ENCODE results near the gene IRAK2. TPM values are rescaled to one million over a fixed set of nuclear protein-coding genes. Genes with fewer than 3 reads are reported as not detected.

IRAK2 gene
- total and polyA plus RNA-seq, 2 experiments from 2014 or later: 2.5 to 3.7 TPM

DNA sequence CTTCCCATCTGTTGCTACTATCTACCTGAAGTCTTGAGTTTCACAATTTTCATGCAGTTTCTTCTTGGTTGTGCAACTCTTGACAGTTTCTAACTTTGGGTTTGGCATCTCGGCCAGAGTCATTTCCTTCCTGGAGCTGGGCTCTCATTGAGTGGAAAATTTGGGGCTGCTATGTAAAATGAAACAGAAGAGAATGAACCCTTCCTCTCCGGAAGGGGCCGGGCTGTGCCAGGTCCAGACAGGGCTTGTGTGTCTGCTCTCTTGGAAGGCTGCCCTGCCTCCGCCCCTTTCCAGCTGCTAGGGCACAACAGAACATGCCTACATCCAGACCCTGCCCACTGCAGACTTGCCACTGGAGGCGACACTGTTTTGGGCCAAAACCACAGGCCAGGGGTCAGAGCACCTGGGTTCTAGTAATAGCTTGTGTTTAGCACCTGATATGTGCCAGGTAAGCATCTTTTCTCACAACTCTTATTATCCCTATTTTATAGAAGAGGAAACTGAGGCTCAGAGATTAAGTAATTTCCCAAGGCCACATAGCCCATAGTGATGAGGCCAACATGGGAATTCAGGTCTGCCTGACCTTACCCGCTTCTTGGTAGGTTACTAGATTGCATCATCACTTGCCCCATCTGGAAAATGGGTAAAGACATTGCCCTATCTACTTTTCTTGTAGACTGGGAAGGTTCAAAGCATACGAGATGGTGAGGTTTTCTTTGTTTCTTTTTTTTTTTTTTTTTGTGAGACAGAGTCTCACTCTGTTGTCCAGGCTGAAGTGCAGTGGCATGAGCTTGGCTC is 25.0 kb downstream of the IRAK2 start:
- H3K36me3 ChIP-seq (replicated peaks; ENCODE audit: insufficient read depth, low read depth): no peaks in the 10 kb centered on the region
- H3K27ac ChIP-seq: no peak overlapping the region
- no peaks in the 10 kb centered on the region for H3K27me3 ChIP-seq
- WGBS (ENCODE audit: low lambda C conversion rate, missing lambda C conversion rate): 82% methylated on average over 7 of the region's 7 CpGs
- no peak overlapping the region for H3K4me3 ChIP-seq
- no peak overlapping the region for H2AFZ ChIP-seq
- H3K9me2 ChIP-seq (replicated peaks; ENCODE audit: insufficient read depth): no peaks in the 10 kb centered on the region
- H3K9me3 ChIP-seq (ENCODE audit: low read depth): no peaks in the 10 kb centered on the region
- no peak for TF ChIP-seq EZH2phosphoT487 (IDR thresholded peaks at IDR 0.05; ENCODE audit: low read depth, severe bottlenecking, unreplicated experiment)
- no peaks in the 10 kb centered on the region for H4K20me1 ChIP-seq (ENCODE audit: insufficient read depth, poor library complexity, severe bottlenecking)
- H3K4me1 ChIP-seq (ENCODE audit: insufficient read depth): peaks cover 34% of the 10 kb centered on the region
- no peaks in the 10 kb centered on the region for H3K79me2 ChIP-seq
- H3K4me2 ChIP-seq: no peak overlapping the region
- DNase-seq (ENCODE audit: low spot score): no peak

DNA sequence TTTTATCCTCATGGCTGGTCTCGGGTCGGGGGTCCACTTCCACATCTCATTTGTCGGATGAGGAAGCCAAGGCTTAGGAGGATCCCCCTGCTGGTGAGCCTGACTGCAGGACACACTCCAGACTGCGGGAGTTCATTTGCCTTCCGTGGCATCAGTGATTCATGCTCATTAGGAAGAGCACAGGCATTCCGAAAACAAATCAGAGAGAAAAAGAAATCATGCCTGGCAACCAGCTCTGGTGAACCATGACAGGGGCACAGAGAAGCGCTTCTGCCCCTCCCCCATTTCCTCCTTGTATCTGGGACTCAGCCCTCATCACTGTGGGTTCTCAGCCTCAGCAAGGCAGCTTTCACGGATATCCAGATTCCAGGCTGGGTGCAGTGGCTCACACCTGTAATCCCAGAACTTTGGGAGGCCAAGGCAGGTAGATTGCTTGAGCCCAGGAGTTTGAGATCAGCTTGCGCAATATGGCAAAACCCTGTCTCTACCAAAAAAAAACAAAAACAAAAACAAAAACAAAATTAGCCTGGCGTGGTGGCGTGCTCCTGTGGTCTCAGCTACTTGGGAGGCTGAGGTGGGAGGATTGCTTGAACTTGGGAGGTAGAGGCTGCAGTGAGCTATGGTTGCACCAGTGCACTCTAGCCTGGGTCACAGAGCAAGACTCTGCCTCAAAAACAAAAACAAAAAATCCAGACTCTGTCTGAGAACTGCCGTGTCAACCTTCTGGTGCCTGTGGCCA is 28.4 kb downstream of the IRAK2 start:
- H3K27ac ChIP-seq: peak overlapping the region; percentile 86
- no peak overlapping the region for H3K4me2 ChIP-seq
- H3K27me3 ChIP-seq: no peaks in the 10 kb centered on the region
- H3K9me2 ChIP-seq (replicated peaks; ENCODE audit: insufficient read depth): no peaks in the 10 kb centered on the region
- DNase-seq (ENCODE audit: low spot score): peak; percentile 39
- H3K36me3 ChIP-seq (replicated peaks; ENCODE audit: insufficient read depth, low read depth): no peaks in the 10 kb centered on the region
- H3K4me1 ChIP-seq (ENCODE audit: insufficient read depth): peaks cover 35% of the 10 kb centered on the region
- H3K9me3 ChIP-seq (ENCODE audit: low read depth): no peaks in the 10 kb centered on the region
- H3K79me2 ChIP-seq: no peaks in the 10 kb centered on the region
- TF ChIP-seq, protein P1, sequence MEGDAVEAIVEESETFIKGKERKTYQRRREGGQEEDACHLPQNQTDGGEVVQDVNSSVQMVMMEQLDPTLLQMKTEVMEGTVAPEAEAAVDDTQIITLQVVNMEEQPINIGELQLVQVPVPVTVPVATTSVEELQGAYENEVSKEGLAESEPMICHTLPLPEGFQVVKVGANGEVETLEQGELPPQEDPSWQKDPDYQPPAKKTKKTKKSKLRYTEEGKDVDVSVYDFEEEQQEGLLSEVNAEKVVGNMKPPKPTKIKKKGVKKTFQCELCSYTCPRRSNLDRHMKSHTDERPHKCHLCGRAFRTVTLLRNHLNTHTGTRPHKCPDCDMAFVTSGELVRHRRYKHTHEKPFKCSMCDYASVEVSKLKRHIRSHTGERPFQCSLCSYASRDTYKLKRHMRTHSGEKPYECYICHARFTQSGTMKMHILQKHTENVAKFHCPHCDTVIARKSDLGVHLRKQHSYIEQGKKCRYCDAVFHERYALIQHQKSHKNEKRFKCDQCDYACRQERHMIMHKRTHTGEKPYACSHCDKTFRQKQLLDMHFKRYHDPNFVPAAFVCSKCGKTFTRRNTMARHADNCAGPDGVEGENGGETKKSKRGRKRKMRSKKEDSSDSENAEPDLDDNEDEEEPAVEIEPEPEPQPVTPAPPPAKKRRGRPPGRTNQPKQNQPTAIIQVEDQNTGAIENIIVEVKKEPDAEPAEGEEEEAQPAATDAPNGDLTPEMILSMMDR (IDR thresholded peaks at IDR 0.05; ENCODE audit: poor library complexity): no peak
- TF ChIP-seq EZH2phosphoT487 (IDR thresholded peaks at IDR 0.05; ENCODE audit: low read depth, severe bottlenecking, unreplicated experiment) (no peak), EZH2 (IDR thresholded peaks at IDR 0.05; ENCODE audit: borderline replicate concordance) (no peak)
- WGBS (ENCODE audit: low lambda C conversion rate, missing lambda C conversion rate): 84% methylated on average over 12 of the region's 12 CpGs
- no peaks in the 10 kb centered on the region for H4K20me1 ChIP-seq (ENCODE audit: insufficient read depth, poor library complexity, severe bottlenecking)
- no peak overlapping the region for H2AFZ ChIP-seq
- H3K4me3 ChIP-seq: no peak overlapping the region

DNA sequence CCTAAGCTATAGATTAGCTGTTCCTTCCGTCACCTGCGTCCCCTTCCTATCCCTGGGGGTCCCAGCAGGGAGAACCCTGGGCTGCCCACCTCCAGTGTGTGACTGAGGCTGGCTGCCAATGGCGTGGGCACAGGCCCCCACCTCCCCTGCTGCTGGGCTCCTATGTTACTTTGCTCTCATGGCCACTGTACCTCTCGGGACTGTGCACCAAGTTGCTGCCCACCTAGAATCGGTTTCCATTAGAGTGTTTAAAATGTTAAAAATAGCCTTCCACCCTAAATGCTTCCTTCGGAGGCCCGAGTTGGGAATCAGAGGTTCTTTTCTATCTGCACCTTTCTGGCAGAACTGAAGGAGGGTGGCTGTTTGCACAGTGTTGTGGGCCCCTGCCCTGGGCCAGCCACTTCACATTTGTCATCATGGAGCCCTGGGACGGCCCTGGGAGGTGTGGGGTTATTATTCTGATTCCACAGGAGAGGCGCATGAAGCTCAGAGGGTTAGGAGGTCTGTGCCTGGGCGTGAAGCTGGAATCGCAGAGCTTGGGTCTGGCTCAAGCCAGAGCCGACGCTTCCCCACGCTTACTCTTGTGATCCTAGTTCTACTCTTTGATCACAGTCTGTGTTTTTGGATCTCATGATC is 29.1 kb downstream of the IRAK2 start:
- peak overlapping the region; percentile 86 for H3K27ac ChIP-seq
- no peaks in the 10 kb centered on the region for H3K27me3 ChIP-seq
- WGBS (ENCODE audit: low lambda C conversion rate, missing lambda C conversion rate): 80% methylated on average over 14 of the region's 14 CpGs
- TF ChIP-seq, protein P1 (IDR thresholded peaks at IDR 0.05; ENCODE audit: poor library complexity): no peak
- TF ChIP-seq EZH2phosphoT487 (IDR thresholded peaks at IDR 0.05; ENCODE audit: low read depth, severe bottlenecking, unreplicated experiment): no peak
- TF ChIP-seq EZH2 (IDR thresholded peaks at IDR 0.05; ENCODE audit: borderline replicate concordance): no peak
- no peak for DNase-seq (ENCODE audit: low spot score)
- H3K4me3 ChIP-seq: no peak overlapping the region
- no peaks in the 10 kb centered on the region for H3K79me2 ChIP-seq
- no peaks in the 10 kb centered on the region for H4K20me1 ChIP-seq (ENCODE audit: insufficient read depth, poor library complexity, severe bottlenecking)
- H3K36me3 ChIP-seq (replicated peaks; ENCODE audit: insufficient read depth, low read depth): no peaks in the 10 kb centered on the region
- H2AFZ ChIP-seq: no peak overlapping the region
- no peaks in the 10 kb centered on the region for H3K9me2 ChIP-seq (replicated peaks; ENCODE audit: insufficient read depth)
- no peak overlapping the region for H3K4me2 ChIP-seq
- H3K9me3 ChIP-seq (ENCODE audit: low read depth): no peaks in the 10 kb centered on the region
- peaks cover 37% of the 10 kb centered on the region for H3K4me1 ChIP-seq (ENCODE audit: insufficient read depth)
